GM18517 (cell line): ENCODE data around the gene UBE2D3.

Experiments
- ATAC-seq: cut with Tn5 transposase; IDR thresholded peaks from one replicate; pipeline ENCODE4 v1.9.1; 2021; ENCODE audit warnings: mild to moderate bottlenecking, moderate library complexity; ENCODE audit not compliant: unreplicated experiment

UBE2D3 gene

GRCh38 chr4:102758241-102759160, 68.8 kb downstream of the UBE2D3 start:
- no peak for ATAC-seq

GRCh38 chr4:102757681-102758080, 69.7 kb downstream of the UBE2D3 start:
- no peak for ATAC-seq

DNA sequence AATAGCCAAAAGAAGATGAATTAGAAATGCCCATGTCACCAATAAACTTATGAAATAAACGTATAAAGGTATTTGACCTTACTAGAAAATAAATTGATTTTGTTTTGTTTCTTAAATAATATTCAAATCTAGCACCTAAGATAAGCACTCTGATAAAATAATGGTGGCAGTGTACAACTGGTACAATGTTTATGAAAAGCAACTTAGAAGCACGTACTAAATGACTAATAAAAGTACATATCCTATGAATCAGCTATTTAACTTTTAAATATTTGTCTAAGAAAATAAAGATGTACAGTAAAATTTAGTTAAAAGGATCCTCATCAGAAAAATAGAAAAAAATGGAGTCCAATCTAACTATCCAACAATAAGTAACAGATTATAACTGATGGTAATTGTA, 73.3 kb downstream of the UBE2D3 start:
- no peak for ATAC-seq

DNA sequence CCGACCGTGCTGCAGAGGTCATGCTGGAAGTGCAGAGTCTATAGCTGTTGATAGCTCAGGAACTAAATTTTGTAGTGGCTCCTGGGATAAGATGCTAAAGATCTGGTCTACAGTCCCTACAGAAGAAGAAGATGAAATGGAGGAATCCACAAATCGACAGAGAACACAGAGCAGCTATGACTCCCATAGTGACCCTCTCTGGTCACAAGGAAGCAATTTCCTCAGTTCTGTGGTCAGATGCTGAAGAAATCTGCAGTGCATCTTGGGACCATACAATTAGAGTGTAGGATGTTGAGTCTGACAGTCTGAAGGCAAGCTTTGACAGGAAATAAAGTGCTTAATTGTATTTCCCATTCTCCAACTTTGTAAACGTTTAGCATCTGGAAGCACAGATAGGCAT, 75.4 kb downstream of the UBE2D3 start:
- no peak for ATAC-seq
